Astrocyte of the cerebellum (primary cell): Measurements from ENCODE around the gene HILPDA.

Source experiments
- DNase-seq: peaks from one replicate; pipeline ENCODE4 v3.0.0-alpha.2; 2011; ENCODE audit warnings: low read depth
- H3K4me3 ChIP-seq: 2 replicates; pipeline ENCODE4 v1.5.1; 2011; ENCODE audit warnings: mild to moderate bottlenecking, low read depth, low read length, moderate library complexity
- in situ Hi-C: cut with HindIII; loops from 2 replicates; pipeline ENCODE4 v1.10.0; 2017; ENCODE audit warnings: low sequenced_read_pairs
- TF ChIP-seq, protein P1 (sequence below): IDR thresholded peaks from 2 replicates; pipeline ENCODE4 v1.5.1; 2012; ENCODE audit warnings: low read length, low read depth, moderate library complexity, mild to moderate bottlenecking; ENCODE audit errors: missing control alignments

The HILPDA gene

DNA sequence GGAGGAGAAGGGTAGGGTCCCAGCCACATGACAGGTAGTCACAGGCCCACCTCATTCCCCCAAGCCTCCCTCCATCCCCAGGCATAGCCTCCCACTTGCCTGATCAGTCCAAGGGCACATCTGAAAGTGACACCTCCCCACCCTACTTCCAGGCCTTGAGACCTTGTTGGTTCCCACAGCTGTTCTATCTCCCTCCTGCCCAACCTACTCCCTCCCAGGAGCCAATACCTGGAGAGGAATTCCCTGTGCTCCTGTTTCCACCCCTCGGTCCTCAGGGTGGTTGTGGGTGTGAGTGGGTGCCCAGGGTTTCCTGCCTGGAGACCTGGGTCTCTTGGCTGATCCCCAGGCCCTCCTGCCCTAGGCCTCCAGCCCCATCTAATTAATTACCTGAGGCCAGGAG lies 34.3 kb upstream of the HILPDA start:
- no peak for DNase-seq
- no peak overlapping the region for H3K4me3 ChIP-seq
- TF ChIP-seq, protein P1, sequence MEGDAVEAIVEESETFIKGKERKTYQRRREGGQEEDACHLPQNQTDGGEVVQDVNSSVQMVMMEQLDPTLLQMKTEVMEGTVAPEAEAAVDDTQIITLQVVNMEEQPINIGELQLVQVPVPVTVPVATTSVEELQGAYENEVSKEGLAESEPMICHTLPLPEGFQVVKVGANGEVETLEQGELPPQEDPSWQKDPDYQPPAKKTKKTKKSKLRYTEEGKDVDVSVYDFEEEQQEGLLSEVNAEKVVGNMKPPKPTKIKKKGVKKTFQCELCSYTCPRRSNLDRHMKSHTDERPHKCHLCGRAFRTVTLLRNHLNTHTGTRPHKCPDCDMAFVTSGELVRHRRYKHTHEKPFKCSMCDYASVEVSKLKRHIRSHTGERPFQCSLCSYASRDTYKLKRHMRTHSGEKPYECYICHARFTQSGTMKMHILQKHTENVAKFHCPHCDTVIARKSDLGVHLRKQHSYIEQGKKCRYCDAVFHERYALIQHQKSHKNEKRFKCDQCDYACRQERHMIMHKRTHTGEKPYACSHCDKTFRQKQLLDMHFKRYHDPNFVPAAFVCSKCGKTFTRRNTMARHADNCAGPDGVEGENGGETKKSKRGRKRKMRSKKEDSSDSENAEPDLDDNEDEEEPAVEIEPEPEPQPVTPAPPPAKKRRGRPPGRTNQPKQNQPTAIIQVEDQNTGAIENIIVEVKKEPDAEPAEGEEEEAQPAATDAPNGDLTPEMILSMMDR = no peak
- in situ Hi-C loops = no loop called here

DNA sequence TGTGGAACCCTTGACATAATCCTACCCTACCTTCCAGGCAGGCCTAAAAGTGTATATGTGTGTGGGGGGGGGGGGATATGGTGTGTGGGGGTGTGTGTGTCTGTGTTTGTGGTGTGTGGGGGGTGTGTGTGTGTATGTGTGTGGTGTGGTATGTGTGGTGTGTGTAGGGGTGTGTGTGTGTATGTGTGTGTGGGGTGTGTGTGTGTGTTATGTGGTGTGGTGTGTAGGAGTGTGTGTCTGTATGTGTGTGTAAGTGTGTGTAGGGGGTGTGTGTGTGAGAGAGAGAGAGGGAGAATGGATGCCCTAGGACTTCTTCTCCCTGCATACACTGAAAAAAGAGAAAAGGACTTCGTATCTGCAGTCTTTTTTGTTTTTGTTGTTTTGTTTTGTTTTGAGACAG lies 33.6 kb upstream of the HILPDA start:
- no peak overlapping the region for H3K4me3 ChIP-seq
- in situ Hi-C loops = no loop called here
- no peak for DNase-seq
- TF ChIP-seq, protein P1 = no peak

DNA sequence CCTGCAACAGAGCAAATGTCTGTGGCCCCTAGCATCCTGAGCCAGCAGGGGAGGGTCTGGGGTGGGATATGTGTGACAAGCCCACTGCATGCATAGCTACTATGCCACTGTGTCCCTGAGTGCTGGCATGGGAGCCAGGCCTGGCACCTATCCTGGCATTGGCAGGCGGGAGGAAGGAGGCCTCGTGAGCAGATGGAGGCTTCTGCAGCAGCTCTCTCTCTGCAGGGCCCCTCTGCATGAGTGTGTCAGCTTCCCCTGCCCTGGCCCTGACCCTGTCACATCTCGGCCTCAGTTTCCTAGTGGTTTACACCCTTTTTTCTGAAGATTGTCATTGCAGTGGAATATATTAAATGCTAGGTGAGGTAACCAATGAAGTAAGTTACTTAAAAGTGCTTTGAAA lies 32.8 kb upstream of the HILPDA start:
- H3K4me3 ChIP-seq = no peak overlapping the region
- in situ Hi-C loops = no loop called here
- DNase-seq = no peak
- TF ChIP-seq, protein P1 = no peak

DNA sequence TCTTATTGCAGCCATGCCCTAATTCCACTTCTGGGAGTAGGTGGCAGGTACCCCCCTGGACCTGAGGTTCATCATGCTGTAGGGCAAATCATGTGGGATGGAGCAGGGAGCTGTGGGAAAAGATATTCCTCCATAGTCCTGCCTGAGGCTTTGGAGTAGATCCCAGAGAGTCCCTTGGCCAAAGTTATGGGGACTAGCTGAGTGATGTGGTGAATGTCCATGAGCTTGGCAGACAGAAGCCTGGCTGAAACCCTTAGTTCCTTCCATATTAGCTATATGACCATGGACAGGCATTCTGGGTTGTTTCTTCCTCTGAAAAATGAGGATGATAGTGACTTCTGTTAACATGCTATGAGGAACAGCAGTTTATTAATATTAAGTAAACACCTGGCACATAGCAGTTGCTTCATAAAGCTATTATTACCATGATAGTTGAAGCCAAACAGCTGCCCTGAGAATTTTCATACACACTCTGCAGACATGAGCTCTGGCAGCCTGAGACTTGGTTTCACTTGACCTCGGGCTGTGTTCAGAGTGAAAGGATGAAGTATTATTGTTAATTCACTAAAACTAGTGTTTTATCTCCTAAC lies 30.9 kb upstream of the HILPDA start:
- TF ChIP-seq, protein P1 = no peak
- H3K4me3 ChIP-seq = no peak overlapping the region
- DNase-seq = no peak
- in situ Hi-C loops = no loop called here

DNA sequence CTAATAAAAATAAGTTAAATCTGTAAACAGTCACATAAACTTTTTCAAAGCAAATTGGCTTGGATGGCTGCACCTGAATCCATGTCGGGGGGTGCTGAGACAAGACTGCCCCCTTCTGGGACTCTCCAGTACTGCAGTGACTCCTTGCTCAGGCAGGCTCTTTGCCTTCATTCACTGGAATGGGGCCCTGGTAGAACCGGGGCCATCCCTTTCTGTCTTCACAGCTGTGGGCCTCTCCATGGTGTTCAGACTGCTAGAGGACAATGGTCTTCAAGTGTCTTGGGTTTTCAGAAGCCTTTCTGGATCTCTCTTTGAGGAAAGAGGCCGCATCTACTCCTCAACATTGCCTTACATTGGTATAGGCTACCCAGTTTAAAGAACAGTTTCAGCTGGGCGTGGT lies 29.8 kb upstream of the HILPDA start:
- no peak overlapping the region for H3K4me3 ChIP-seq
- in situ Hi-C loops = no loop called here
- TF ChIP-seq, protein P1 = peak; percentile 98
- peak; percentile 22 for DNase-seq

DNA sequence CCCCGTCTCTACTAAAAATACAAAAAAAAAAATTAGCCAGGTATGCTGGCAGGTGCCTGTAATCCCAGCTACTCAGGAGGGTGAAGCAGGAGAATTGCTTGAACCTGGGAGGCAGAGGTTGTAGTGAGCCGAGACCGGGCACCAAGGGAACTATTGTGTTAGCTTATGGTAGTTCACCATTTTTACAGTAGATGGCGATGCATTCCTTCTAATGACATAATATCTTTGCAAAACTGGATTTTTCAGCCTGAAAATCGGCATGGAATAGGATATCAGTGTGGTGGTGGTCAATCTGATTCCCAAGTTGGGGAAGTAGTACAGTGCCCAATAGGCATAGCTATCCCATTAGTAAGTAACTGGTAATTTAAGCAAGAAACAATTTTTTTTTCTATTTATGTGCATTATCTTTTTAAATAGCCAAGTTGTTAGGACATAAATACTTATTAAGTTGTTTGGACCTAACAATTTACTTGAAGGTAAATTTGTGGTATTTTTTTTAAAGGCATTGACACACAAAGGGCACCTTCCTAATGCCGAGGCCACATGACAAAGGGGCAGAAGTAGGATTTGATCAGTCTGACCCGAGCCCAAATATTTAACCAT lies 28.3 kb upstream of the HILPDA start:
- DNase-seq = peak; percentile 54
- no peak overlapping the region for H3K4me3 ChIP-seq
- in situ Hi-C loops = no loop called here
- TF ChIP-seq, protein P1 = peak; percentile 52
